SU-DHL-6 (cell line): ENCODE measurements around the gene NT5C2.

Source experiments
- H2AFZ ChIP-seq: fragments of 200-600 bp; sonication (generic); 2 replicates; pipeline ENCODE4 v1.6.1; 2014; ENCODE audit warnings: low read depth, mild to moderate bottlenecking, moderate library complexity, mixed read lengths, antibody characterized with exemption, low read length; ENCODE audit not compliant: severe bottlenecking
- H3F3A ChIP-seq: fragments of 200-600 bp; shearing (Covaris generic); 2 replicates; pipeline ENCODE4 v1.6.0; 2016; ENCODE audit warnings: antibody characterized with exemption, mild to moderate bottlenecking; ENCODE audit not compliant: insufficient read depth
- H3K27ac ChIP-seq: fragments of 200-600 bp; sonication (generic); 2 replicates; pipeline ENCODE4 v1.5.1; 2016; ENCODE audit warnings: low read depth, mild to moderate bottlenecking, low read length, moderate library complexity, mixed read lengths
- H3K27me3 ChIP-seq: fragments of 200-600 bp; sonication (generic), shearing (Covaris generic); 2 replicates; pipeline ENCODE4 v1.6.0; 2014; ENCODE audit warnings: mild to moderate bottlenecking, low read length
- H3K36me3 ChIP-seq: fragments of 200-600 bp; sonication (generic); 2 replicates; pipeline ENCODE4 v1.6.1; 2014; ENCODE audit warnings: mild to moderate bottlenecking, low read length, mixed read lengths
- H3K4me2 ChIP-seq: fragments of 300-600, 200-600 bp; shearing (Covaris generic), sonication (generic); 2 replicates; pipeline ENCODE4 v1.6.0; 2014; ENCODE audit warnings: low read length, low read depth, mild to moderate bottlenecking; ENCODE audit not compliant: poor library complexity, severe bottlenecking
- H3K4me3 ChIP-seq: fragments of 200-600 bp; sonication (generic); 2 replicates; pipeline ENCODE4 v1.5.1; 2014; ENCODE audit warnings: antibody characterized with exemption, low read length, mild to moderate bottlenecking, mixed read lengths; ENCODE audit not compliant: insufficient read depth, poor library complexity, severe bottlenecking
- H3K79me2 ChIP-seq: fragments of 200-600 bp; sonication (generic); 2 replicates; pipeline ENCODE4 v1.6.1; 2014; ENCODE audit warnings: mild to moderate bottlenecking, low read length, moderate library complexity; ENCODE audit not compliant: insufficient read depth
- H3K9ac ChIP-seq: fragments of 200-600 bp; sonication (generic); 2 replicates; pipeline ENCODE4 v1.7.0; 2014; ENCODE audit warnings: mild to moderate bottlenecking, low read length
- H3K9me2 ChIP-seq: fragments of 200-600 bp; sonication (generic); replicated peaks from 2 replicates; pipeline ENCODE4 v1.6.1; 2014; ENCODE audit warnings: low read length; ENCODE audit not compliant: insufficient read depth
- H3K9me3 ChIP-seq: fragments of 200-600 bp; sonication (generic); 2 replicates; pipeline ENCODE4 v1.6.1; 2014; ENCODE audit warnings: low read length, mixed read lengths; ENCODE audit not compliant: insufficient read depth
- H4K20me1 ChIP-seq: fragments of 200-600 bp; sonication (generic); 2 replicates; pipeline ENCODE4 v1.6.1; 2014; ENCODE audit warnings: low read depth, mild to moderate bottlenecking, antibody characterized with exemption, low read length, moderate library complexity, mixed read lengths
- EZH2phosphoT487 ChIP-seq: fragments of 200-600 bp; sonication (generic), shearing (Covaris generic); conservative IDR thresholded peaks from 2 replicates; pipeline ENCODE4 v1.6.1; 2018; ENCODE audit warnings: mild to moderate bottlenecking, antibody characterized with exemption, low read length, moderate library complexity, mixed read lengths
- TF ChIP-seq, protein P1 (sequence below): fragments of 200-600 bp; sonication (generic); IDR thresholded peaks from one replicate; pipeline ENCODE4 v1.5.1; 2017; ENCODE audit warnings: antibody characterized with exemption, mild to moderate bottlenecking, low read length, moderate library complexity; ENCODE audit not compliant: insufficient read depth, poor library complexity, severe bottlenecking

The NT5C2 gene

GRCh38 chr10:103106539-103106938, 86.5 kb downstream of the NT5C2 start:
- Histone ChIP-seq H2AFZ (no peak overlapping the region), H3K27me3 (no peaks in the 10 kb centered on the region), H3K27ac (no peak overlapping the region), H3K9me2 (no peaks in the 10 kb centered on the region), H4K20me1 (no peaks in the 10 kb centered on the region), H3F3A (no peaks in the 10 kb centered on the region; the same call in 1 of the 2 replicates), H3K4me3 (no peak overlapping the region), H3K9ac (no peak overlapping the region), H3K4me2 (no peak overlapping the region), H3K79me2 (no peaks in the 10 kb centered on the region), H3K36me3 (peaks cover 15% of the 10 kb centered on the region; the same call in 1 of the 2 replicates), H3K9me3 (no peaks in the 10 kb centered on the region)
- TF ChIP-seq, protein P1, sequence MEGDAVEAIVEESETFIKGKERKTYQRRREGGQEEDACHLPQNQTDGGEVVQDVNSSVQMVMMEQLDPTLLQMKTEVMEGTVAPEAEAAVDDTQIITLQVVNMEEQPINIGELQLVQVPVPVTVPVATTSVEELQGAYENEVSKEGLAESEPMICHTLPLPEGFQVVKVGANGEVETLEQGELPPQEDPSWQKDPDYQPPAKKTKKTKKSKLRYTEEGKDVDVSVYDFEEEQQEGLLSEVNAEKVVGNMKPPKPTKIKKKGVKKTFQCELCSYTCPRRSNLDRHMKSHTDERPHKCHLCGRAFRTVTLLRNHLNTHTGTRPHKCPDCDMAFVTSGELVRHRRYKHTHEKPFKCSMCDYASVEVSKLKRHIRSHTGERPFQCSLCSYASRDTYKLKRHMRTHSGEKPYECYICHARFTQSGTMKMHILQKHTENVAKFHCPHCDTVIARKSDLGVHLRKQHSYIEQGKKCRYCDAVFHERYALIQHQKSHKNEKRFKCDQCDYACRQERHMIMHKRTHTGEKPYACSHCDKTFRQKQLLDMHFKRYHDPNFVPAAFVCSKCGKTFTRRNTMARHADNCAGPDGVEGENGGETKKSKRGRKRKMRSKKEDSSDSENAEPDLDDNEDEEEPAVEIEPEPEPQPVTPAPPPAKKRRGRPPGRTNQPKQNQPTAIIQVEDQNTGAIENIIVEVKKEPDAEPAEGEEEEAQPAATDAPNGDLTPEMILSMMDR: no peak
- TF ChIP-seq EZH2phosphoT487: no peak

- no peak overlapping the region for H3K4me3 ChIP-seq
- H3F3A ChIP-seq: no peaks in the 10 kb centered on the region; the same call in 1 of the 2 replicates
- H3K27me3 ChIP-seq: no peaks in the 10 kb centered on the region
- H3K9ac ChIP-seq: no peak overlapping the region
- peaks cover 15% of the 10 kb centered on the region; the same call in 1 of the 2 replicates for H3K36me3 ChIP-seq
- H3K9me3 ChIP-seq: no peaks in the 10 kb centered on the region
- no peaks in the 10 kb centered on the region for H4K20me1 ChIP-seq
- TF ChIP-seq EZH2phosphoT487: no peak
- TF ChIP-seq, protein P1: no peak
- H2AFZ ChIP-seq: no peak overlapping the region
- H3K79me2 ChIP-seq: no peaks in the 10 kb centered on the region
- H3K4me2 ChIP-seq: no peak overlapping the region
- H3K9me2 ChIP-seq: no peaks in the 10 kb centered on the region
- H3K27ac ChIP-seq: no peak overlapping the region
Measured at GRCh38 chr10:103105462-103105861, 87.6 kb downstream of the NT5C2 start.

GRCh38 chr10:103104721-103105120, 88.4 kb downstream of the NT5C2 start:
- no peak overlapping the region for H3K4me3 ChIP-seq

More at GRCh38 chr10:103104721-103105120, 88.4 kb downstream of the NT5C2 start:
- no peak overlapping the region for H2AFZ ChIP-seq
- H3K4me2 ChIP-seq: no peak overlapping the region
- H3K79me2 ChIP-seq: no peaks in the 10 kb centered on the region
- TF ChIP-seq, protein P1: no peak
- no peaks in the 10 kb centered on the region; the same call in 1 of the 2 replicates for H3F3A ChIP-seq
- no peaks in the 10 kb centered on the region for H4K20me1 ChIP-seq
- H3K9me2 ChIP-seq: no peaks in the 10 kb centered on the region
- H3K9ac ChIP-seq: no peak overlapping the region
- no peaks in the 10 kb centered on the region for H3K9me3 ChIP-seq
- H3K27me3 ChIP-seq: no peaks in the 10 kb centered on the region
- peaks cover 21% of the 10 kb centered on the region; the same call in 1 of the 2 replicates for H3K36me3 ChIP-seq
- H3K27ac ChIP-seq: no peak overlapping the region
